ACC112 (cell line): ENCODE results near the gene C16orf96.

ENCODE experiments used
- H2AFZ ChIP-seq: fragments of 200-600 bp; sonication (generic); one replicate; pipeline ENCODE4 v1.6.0; 2017; ENCODE audit warnings: antibody characterized with exemption, low read length; ENCODE audit not compliant: unreplicated experiment
- H3K27ac ChIP-seq: fragments of 200-600 bp; sonication (generic); 2 replicates; pipeline ENCODE4 v1.5.1; 2014; ENCODE audit warnings: low read depth, mild to moderate bottlenecking, antibody characterized with exemption, low read length, moderate library complexity
- H3K27me3 ChIP-seq: fragments of 200-600 bp; sonication (generic); 2 replicates; pipeline ENCODE4 v1.6.1; 2014; ENCODE audit warnings: mild to moderate bottlenecking, antibody characterized with exemption, low read length, moderate library complexity, mixed read lengths; ENCODE audit not compliant: insufficient read depth
- H3K36me3 ChIP-seq: fragments of 200-600 bp; sonication (generic); 2 replicates; pipeline ENCODE4 v1.6.1; 2016; ENCODE audit warnings: mild to moderate bottlenecking, antibody characterized with exemption, low read length, moderate library complexity, mixed read lengths; ENCODE audit not compliant: insufficient read depth
- H3K4me1 ChIP-seq: fragments of 200-600 bp; sonication (generic); one replicate; pipeline ENCODE4 v1.6.1; 2016; ENCODE audit warnings: low read length, mixed read lengths; ENCODE audit not compliant: insufficient read depth, unreplicated experiment, control insufficient read depth
- H3K4me3 ChIP-seq: fragments of 200-600 bp; sonication (generic); 2 replicates; pipeline ENCODE4 v1.5.1; 2014; ENCODE audit warnings: mild to moderate bottlenecking, low read depth, low read length
- H3K79me2 ChIP-seq: fragments of 200-600 bp; sonication (generic); one replicate; pipeline ENCODE4 v1.6.0; 2016; ENCODE audit warnings: low read length; ENCODE audit not compliant: control insufficient read depth, unreplicated experiment, insufficient read depth

The C16orf96 gene

DNA sequence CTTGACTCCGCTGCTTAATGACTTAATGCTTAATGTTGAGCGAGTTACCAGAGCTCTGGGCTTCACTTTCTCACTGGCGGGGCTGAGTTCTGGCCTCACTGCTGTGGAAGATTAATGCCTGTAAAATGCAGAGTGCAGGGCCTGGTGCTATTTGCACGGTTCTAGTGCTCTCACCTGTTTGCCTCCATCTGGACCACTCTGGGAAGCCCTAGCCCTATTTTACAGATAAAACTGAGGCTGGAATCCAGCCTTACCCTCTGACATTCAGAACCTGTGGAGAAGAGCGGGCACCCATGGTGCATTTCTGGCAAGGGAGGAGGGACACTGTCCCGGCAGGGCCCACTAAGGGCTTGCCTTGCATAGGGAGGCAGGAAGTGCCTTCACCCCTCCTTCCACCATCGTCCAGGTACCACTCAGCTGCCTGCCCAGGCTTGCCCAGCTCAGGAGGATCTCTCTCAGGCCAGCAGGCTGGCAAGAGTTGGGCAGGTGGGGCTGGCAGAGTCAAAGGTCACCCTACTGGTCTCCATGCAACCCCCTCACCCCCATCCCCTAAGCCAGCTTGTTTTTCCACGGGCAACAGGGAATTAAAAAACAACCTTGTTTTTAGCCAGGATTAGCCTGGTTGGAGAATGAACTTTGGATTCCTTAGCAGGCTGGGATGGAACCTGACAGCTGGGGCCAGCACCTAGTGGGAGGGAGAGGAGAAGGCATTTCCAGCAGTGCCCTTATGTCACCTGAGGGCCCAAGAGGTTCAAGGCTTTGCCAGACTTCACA, 62.7 kb downstream of the C16orf96 start:
- no peak overlapping the region for H2AFZ ChIP-seq
- peaks cover 4% of the 10 kb centered on the region for H3K79me2 ChIP-seq
- no peaks in the 10 kb centered on the region for H3K27me3 ChIP-seq
- H3K27ac ChIP-seq = no peak overlapping the region
- H3K36me3 ChIP-seq = no peaks in the 10 kb centered on the region
- H3K4me3 ChIP-seq = no peak overlapping the region
- H3K4me1 ChIP-seq = peaks cover 9% of the 10 kb centered on the region

GRCh38 chr16:4623593-4623992, 67.5 kb downstream of the C16orf96 start:
- no peak overlapping the region for H3K27ac ChIP-seq

DNA sequence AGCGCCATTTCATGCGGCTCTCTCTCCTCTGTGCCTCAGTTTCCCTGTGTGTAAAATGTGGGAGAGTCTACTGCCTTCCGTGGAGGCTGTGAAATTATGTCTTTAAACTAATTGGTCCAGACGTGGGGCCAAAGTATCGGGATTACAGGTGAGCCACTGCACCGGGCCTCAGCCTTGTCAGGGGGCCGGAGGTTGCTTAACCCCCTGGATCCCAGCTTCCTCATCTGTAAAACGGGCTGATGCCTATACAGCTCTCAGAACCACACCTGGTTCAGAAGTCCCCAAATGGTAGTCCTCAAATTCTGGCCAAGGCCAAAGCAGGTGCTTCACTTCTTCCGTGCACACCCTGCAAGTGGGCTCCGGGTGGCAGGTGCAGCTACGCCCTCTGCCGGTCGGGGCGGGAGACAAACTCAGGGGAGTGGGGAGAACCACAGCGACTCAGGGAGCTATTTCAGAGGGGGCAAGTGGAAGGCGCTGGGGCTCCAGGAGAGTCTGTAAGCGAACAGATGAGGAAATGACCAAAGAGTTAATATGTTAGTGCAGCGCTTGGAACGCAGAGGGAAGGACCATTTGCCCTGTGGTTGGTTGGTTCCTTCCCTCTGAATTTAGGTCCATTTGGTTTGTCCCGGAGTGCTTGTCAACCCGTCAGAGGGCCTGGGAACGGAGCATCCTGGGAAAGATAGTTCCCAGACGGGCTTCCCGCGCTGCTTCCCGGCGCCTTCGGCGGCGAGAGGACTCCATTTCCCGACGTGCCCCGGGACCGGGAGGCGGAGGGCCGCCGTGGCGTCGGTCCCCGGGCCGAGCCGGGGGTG, 68.1 kb downstream of the C16orf96 start, which contains the start of gene MGRN1:
TSS of gene MGRN1 (plus strand) at position 812 of the 812 bp plus-strand sequence. CDS start 135 bp downstream, outside the sequence.
- peak within 1 kb of the TSS; percentile 88 for H3K4me3 ChIP-seq
- H3K79me2 ChIP-seq = peaks cover 35% of the 10 kb centered on the region
- peak within 1 kb of the TSS; percentile 64 for H3K27ac ChIP-seq
- H3K4me1 ChIP-seq = peaks cover 10% of the 10 kb centered on the region
- H3K36me3 ChIP-seq = no peaks in the 10 kb centered on the region
- no peaks in the 10 kb centered on the region for H3K27me3 ChIP-seq
- peak within 1 kb of the TSS; percentile 58 for H2AFZ ChIP-seq

More at GRCh38 chr16:4623593-4623992, 67.5 kb downstream of the C16orf96 start:
- H3K36me3 ChIP-seq = no peaks in the 10 kb centered on the region
- peaks cover 10% of the 10 kb centered on the region for H3K4me1 ChIP-seq
- no peaks in the 10 kb centered on the region for H3K27me3 ChIP-seq
- H3K79me2 ChIP-seq = peaks cover 30% of the 10 kb centered on the region
- H2AFZ ChIP-seq = no peak overlapping the region
- H3K4me3 ChIP-seq = no peak overlapping the region

- Histone ChIP-seq H3K36me3 (no peaks in the 10 kb centered on the region), H3K4me3 (peak overlapping the region; percentile 88), H3K27me3 (no peaks in the 10 kb centered on the region), H3K79me2 (peaks cover 39% of the 10 kb centered on the region), H3K4me1 (peaks cover 10% of the 10 kb centered on the region), H2AFZ (peak overlapping the region; percentile 44), H3K27ac (peak overlapping the region; percentile 57)
Observed at GRCh38 chr16:4624827-4625559, 68.9 kb downstream of the C16orf96 start.

GRCh38 chr16:4625560-4626159, 69.5 kb downstream of the C16orf96 start:
- H3K27ac ChIP-seq = peak overlapping the region; percentile 57
- peak overlapping the region; percentile 88 for H3K4me3 ChIP-seq
- H2AFZ ChIP-seq = no peak overlapping the region
- H3K36me3 ChIP-seq = no peaks in the 10 kb centered on the region
- H3K4me1 ChIP-seq = peaks cover 10% of the 10 kb centered on the region
- peaks cover 44% of the 10 kb centered on the region for H3K79me2 ChIP-seq
- no peaks in the 10 kb centered on the region for H3K27me3 ChIP-seq

- peak overlapping the region; percentile 88 for H3K4me3 ChIP-seq
Observed at GRCh38 chr16:4626396-4626795, 70.3 kb downstream of the C16orf96 start.

GRCh38 chr16:4628283-4628682, 72.1 kb downstream of the C16orf96 start:
- Histone ChIP-seq H3K27ac (no peak overlapping the region), H3K4me3 (no peak overlapping the region), H2AFZ (no peak overlapping the region), H3K4me1 (peaks cover 10% of the 10 kb centered on the region), H3K36me3 (peaks cover 6% of the 10 kb centered on the region; the same call in 1 of the 2 replicates), H3K79me2 (peaks cover 68% of the 10 kb centered on the region), H3K27me3 (no peaks in the 10 kb centered on the region)

More at GRCh38 chr16:4626396-4626795, 70.3 kb downstream of the C16orf96 start:
- H3K79me2 ChIP-seq = peaks cover 51% of the 10 kb centered on the region
- H3K27ac ChIP-seq = no peak overlapping the region
- no peak overlapping the region for H2AFZ ChIP-seq
- H3K27me3 ChIP-seq = no peaks in the 10 kb centered on the region
- peaks cover 6% of the 10 kb centered on the region; the same call in 1 of the 2 replicates for H3K36me3 ChIP-seq
- H3K4me1 ChIP-seq = peaks cover 10% of the 10 kb centered on the region

DNA sequence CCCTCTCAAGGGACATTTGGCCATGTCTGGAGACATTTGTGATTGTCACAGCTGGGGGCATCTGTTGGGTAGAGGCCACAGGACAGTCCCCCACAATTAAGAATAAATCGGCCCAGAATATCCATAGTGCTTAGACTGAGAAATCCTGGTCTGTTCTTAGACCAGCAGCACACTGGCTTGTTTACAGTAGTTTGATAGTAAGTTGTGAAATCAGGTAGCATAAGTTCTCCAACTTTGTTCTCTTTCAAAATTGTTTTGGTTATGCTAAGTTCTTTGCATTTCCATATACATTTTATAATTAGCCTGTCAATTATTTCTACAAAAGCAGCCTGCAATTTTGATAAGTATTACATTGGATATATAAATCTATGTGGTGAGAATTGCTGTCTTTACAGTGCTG, 75.3 kb downstream of the C16orf96 start:
- no peak overlapping the region for H3K27ac ChIP-seq
- H3K4me1 ChIP-seq = peaks cover 5% of the 10 kb centered on the region
- H3K36me3 ChIP-seq = peaks cover 6% of the 10 kb centered on the region; the same call in 1 of the 2 replicates
- H3K4me3 ChIP-seq = no peak overlapping the region
- H3K79me2 ChIP-seq = peaks cover 77% of the 10 kb centered on the region
- no peak overlapping the region for H2AFZ ChIP-seq
- H3K27me3 ChIP-seq = no peaks in the 10 kb centered on the region

DNA sequence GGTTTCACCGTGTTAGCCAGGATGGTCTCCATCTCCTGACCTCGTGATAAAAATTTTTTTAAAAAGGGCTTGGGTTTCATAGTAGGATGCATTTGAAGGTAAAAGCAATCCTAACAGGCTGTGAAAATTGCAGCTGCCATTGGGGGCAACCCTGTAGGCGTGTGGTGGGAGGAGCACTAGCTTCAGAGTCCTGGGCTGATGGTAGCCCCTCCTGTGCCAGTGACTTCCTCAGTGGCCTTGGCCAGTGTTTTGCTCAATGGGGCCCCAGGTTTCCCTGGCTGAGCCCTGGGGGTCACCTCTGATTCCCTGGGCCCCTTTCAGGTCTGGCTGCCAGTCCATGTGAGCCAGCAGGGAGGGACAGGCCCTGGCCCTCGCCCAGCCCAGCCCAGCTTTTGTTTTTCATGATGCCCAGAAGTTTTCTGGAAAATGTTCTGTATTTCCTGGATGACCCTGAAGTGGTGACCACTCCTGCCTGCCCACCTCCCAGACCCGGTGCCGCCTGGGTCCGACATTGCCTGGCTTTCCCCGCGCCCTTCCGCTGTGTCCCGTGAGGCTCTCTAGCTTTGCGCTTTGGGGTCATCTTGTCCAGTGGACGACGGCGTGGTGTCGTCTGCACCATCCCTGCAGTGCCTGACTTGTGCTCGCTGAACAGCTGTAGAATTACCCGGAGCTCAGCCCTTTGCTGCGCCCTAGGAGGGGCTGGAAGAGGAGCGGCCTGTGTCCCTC, 77.9 kb downstream of the C16orf96 start:
- Histone ChIP-seq H3K27ac (no peak overlapping the region), H3K79me2 (peaks cover 73% of the 10 kb centered on the region), H2AFZ (no peak overlapping the region)

More for the DNA sequence above, 77.9 kb downstream of the C16orf96 start:
- Histone ChIP-seq H3K36me3 (peaks cover 6% of the 10 kb centered on the region; the same call in 1 of the 2 replicates), H3K27me3 (no peaks in the 10 kb centered on the region), H3K4me3 (no peak overlapping the region), H3K4me1 (no peaks in the 10 kb centered on the region)
